NCI-H2196 (cell line): Measurements from ENCODE around the gene FHAD1.

Source experiments
- DNase-seq: peaks from one replicate; lab custom pipeline; 2025; ENCODE audit not compliant: unreplicated experiment; lab: John Stamatoyannopoulos, UW

Gene FHAD1

GRCh38 chr1:15390667-15391066 is 143.6 kb downstream of the FHAD1 start:
- no peak for DNase-seq

GRCh38 chr1:15391366-15391765 is 144.3 kb downstream of the FHAD1 start:
- no peak for DNase-seq

DNA sequence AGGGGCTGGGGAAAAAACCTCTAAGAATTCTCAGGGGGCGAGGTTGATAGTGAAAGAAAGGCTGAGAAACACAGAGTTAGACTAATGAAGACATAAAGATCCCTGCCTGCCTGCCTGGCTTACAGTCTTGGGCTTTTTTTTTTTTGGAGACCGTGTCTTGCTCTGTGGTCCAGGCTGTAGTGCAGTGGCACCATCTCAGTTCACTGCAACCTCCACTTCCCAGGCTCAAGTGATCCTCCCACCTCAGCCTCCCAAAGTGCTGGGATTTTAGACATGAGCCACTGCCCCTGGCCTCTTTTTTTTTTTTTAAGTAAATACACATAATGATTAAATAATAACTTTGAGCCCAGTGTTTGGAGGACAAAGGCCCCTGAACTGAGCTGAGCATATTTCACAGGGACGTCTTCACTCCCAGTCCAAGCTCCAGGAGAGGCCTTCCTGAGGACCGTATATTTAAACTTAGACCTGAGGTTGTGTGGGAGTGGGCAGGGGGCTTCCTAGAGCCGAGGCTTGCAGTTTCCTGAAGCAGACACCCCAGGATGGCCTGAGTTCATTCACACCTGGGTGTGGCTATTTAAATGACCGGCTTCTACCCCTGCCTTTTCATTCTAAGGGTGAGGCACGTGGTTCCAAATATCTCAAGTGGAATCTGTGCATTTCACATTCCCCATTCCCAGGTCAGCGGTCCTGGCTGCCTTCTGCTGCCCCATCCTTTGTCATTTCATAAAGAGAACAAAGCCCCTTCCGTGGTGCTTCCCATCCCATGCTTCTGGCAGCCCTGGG is 146.6 kb downstream of the FHAD1 start:
- DNase-seq, result no peak

DNA sequence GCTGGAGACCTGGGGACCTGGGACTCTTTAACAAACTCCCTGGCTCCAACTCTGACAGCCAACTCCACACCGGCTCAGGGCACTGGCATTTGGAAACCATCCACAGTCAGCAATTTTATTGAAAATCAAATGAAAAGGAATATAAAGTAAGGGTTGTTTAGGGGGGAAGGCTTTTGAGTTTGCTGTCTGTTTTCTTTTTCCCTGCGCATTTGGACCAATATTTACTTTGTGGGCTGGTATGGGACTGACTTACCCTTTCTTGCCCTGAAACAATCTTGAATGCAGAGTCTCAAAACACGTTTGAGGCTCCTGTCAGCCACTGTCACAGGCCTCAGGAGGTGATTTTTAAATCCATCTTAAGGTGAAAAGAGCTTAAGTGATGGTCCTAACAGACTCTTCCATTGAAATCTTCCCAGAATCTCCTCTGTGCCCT is 147.3 kb downstream of the FHAD1 start:
- no peak for DNase-seq

DNA sequence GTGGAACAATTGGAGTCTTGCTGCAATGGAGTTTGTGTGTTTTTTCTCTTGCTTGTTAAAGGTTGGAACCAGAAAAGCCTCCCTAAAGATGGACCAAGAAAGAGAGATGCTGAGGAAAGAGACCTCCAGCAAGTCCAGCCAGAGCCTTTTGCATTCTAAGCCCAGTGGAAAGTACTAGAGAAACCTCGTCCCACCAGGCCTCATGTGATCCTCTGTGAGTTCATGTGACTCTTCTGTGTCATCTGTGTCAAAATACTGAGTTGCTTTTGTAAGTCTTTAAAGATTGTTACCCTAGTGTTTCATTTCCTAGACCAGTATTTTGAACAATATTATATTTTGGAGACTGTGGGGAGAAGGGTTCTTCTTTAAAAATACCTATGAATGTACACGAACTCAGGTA is 150.2 kb downstream of the FHAD1 start:
- DNase-seq, result no peak

DNA sequence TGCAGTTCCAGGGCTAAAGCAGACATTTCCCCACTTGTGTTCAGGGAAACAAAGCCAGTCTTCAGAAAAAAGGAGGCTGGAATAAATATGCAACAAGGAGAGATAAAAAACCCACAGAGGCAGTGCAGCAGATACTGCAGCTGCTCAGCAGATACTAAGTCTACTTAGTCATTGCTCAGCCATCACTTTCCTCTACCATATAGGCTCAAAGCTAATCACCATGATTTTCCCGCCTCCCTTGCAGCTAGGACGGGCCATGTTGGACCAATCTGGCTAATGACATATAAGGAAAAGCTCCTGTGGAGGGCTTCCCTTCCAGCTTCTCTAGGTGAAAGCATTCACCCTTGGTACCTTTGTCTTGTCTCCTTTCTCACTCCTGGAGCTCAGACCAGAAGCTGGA is 152.7 kb downstream of the FHAD1 start:
- no peak for DNase-seq

- DNase-seq, result peak; percentile 93
These were observed 153.6 kb downstream of the FHAD1 start for GRCh38 chr1:15400627-15401026.

DNA sequence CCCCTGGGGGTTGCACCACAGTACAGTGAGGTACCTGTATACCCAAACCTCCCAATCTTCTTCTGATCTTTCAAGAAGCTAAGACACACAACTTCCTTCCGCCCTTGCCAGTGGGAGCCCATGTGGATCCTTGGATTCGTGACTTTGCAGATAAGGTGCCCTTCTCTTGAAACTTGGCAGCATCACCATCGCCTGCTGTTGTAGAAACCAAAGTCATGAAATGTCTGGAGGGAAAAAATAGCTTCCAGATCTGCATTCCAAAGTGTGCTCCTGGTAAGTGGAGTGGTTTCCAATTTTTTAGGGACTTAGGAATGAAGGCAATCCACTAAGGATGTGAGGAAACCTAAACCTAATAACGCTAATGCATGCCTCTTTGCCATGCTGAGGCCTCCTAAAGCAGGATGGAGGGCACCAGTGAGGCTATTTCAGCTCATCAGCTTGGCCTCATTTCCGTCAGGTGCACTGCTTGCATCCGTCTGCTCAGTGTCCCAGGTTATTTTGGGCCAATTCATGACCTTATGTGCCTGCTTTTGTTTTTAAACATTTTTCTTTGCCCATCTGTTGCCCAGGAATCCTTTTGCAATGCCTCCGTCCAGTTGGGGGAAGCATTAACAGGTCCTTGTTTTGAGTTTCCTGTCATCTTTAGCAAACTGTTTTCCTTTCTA is 154.5 kb downstream of the FHAD1 start:
- DNase-seq, result no peak

DNA sequence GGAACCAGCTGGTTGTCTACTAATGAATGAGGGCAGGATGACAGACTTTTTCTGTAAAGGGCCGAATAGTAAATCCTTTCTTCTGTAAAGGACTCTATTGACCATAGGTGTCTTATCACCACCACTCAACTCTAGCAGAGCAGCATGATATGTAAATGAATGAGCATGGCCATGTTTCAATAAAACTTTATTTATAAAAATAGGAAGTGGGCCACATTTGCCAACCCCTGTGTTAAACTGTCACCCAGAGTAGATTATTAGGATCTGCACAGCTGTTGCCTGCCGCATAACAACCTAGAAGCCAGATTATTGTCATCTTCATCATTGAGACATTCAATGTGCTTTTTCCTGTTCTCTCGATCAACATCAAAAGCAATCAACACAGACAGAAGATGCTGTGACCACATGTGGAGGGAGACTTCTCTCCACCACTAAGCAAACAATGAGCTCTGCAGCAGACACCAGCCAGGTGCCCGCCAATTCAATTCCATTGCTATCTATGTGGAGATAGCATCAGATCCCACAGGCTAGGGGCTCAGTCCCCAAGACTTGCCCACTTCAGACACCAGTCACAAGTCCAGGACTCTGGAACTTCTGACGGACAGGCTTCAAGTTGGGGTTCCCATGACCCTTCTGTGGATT is 155.9 kb downstream of the FHAD1 start:
- no peak for DNase-seq

GRCh38 chr1:15403962-15404580 is 157.0 kb downstream of the FHAD1 start:
- no peak for DNase-seq

DNA sequence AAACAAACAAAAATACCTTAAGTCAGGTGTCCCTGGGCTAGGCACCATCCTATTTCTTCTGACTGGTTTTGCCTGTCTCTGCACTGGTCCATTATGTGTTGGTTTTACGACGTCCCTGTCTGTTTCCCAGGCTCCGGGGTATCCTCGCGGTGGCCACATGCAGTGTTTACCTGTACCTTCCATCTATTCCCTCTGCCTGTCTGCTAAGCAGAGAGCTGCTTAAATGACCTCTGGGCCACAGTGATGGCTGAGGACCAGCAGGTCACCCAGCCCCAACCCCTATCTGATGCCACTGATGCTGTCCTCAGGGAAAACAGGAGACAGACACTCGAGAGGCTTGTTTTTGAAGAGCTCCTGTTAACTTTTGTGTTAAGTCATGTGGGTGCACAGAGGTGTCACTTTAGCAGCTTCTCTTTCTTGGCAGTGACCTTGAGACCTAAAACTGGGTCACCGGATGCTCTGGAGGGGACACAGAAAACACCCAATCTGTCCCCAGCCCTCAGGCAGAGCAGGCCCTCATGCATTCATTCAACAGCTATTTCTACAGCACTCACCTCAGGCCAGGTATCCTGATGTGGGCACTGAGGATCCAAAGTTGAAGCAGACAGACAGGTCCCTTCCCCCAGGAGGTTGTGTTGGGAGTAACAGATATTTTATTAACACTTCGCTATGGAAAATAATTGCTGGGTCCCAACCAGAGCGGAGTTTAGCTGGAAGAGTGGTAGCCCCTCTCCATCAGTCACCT is 158.3 kb downstream of the FHAD1 start:
- DNase-seq, result no peak

- DNase-seq, result no peak
These were observed 159.9 kb downstream of the FHAD1 start for GRCh38 chr1:15406614-15407559.

DNA sequence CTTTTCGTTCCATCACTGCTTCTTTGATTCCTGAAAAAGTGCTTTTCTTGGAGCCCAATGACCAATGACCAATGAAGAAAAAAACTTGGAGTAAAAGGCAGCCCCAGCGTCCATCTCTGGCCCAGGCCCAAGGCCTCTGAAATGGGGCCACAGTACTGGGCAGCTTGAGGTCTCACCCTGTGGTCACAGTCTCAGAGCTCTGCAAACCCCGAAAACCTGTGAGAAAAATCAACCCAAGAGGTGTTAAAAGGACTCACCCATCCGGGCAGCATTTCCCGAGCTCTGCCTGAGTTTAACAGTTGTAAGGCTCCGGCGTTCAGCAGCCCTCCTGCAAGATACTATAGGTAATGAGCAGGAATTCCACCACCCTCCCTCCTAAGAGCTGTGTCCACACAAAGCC is 160.6 kb downstream of the FHAD1 start:
- no peak for DNase-seq

DNA sequence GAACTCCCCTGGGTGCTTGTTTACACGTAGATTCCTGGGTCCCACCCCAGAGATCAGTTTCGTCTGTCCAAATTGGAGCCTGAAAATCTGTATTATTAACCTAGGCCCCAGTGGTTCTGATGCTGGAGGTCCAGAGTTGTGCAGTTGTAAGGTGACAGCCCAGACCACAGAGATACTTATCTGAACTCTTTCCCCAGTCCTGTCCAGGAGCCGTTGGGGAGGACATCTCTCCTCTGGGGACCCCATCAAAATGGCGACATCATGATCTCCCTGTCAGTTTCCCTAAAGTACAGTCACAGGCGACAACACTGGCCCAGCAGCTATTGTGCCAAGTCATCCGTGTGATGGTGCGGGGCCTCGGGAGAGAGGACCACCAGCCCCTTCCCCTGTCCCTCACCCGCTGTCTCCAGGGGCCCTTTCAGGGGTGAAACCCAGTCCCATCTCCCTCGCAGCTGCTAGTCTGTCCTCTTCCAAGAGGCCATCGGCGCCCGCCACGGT is 161.9 kb downstream of the FHAD1 start:
- DNase-seq, result no peak

DNA sequence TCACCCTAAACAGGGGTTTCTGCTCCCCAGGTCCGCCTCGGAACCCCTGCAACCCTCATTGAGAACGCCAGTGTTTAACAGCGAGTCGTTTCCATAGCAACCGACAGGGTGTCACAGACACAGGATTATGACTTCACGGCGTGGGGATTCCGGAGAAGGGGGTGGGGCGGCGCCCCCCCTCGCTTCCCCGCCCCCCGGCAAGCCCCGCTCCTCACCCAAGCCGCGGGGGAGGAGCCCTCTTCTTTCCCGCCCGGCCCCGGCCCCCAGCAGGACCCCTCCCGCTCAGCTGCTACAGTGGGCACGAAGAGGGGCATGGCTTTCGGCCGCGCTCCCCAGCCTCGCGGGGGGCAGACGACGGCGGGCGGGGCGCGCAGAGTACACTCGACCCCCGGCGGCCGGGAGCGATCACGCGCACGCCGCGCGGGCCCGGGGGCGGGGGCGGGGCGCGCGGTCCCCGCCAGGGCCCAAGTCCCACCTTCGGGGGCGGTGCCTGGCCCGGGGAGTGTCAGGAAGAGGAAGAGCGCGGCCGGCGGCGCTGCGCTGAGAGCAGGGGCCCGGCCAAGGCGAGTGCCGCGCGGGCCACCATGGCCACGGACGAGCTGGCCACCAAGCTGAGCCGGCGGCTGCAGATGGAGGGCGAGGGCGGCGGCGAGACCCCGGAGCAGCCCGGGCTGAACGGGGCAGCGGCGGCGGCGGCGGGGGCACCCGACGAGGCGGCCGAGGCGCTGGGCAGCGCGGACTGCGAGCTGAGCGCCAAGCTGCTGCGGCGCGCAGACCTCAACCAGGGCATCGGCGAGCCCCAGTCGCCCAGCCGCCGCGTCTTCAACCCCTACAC is 162.6 kb downstream of the FHAD1 start, which contains the start of gene EFHD2:
EFHD2 (plus strand) TSS at position 501 of the 835 bp plus-strand sequence; CDS start at position 585, 84 bp downstream.
- DNase-seq, result peak; percentile 89

DNA sequence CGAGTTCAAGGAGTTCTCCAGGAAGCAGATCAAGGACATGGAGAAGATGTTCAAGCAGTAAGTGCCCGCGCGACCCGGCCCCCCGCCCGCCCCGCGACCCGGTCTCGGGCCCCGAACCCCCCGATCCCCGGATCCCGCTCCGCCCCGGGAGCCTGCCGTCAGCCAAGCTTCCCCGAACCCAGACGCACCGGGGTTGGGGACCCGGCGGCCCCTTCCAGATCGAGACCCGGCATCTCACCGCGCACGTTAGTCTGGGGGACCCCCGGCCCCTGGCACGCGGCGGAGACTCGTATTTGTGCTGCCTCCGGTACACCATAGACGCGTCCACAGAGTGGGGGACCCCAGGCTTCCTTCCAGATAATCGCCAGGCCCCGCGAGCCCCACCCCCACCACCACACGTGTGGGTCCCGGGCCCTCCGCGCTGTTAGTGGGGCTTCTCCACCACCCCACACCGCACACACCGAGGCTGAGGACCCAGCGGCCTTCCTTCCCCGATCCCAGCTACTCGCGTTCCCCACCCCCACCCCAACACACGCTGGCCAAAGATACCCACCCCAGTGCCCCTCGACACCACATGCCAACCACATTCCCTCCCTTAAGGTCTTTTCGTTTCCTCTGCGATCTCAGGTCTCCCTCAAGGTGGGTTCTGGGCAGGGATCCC is 163.3 kb downstream of the FHAD1 start:
- DNase-seq, result no peak

GRCh38 chr1:15410884-15411245 is 163.8 kb downstream of the FHAD1 start:
- no peak for DNase-seq

DNA sequence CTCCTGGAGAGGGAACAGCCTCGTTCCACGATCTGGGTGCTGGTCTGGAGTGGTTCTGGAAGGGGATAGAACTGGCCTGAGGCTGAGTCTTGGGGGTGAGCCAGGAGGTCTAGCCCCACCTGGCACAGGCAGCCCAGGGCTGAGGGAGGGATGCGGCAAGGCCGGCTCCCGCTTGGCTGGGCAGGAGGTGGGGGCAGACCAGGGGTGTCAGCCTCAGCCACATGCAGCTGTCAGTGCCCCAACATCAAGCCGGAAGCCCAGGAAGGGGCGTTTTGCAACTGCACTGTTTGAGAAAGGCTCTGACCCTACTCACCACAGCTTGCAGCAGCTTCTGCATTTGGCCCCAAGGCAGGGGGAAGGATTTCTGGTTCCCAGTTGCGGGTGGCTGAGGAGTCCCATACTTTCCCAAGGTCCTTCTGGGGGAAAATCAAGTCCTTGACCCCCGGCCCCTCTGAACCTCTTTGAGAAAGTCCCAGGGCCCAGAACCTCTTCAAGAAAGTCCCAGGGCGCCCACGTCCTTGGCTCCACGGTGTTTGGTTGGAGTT is 164.6 kb downstream of the FHAD1 start:
- no peak for DNase-seq
